ENCODE data around the gene FYB1.
"Not testable (repeated sequence)": the region's sequence is repeated elsewhere in the genome, so short reads cannot be mapped to it uniquely, and the experiment has no call there.

Gene FYB1

DNA sequence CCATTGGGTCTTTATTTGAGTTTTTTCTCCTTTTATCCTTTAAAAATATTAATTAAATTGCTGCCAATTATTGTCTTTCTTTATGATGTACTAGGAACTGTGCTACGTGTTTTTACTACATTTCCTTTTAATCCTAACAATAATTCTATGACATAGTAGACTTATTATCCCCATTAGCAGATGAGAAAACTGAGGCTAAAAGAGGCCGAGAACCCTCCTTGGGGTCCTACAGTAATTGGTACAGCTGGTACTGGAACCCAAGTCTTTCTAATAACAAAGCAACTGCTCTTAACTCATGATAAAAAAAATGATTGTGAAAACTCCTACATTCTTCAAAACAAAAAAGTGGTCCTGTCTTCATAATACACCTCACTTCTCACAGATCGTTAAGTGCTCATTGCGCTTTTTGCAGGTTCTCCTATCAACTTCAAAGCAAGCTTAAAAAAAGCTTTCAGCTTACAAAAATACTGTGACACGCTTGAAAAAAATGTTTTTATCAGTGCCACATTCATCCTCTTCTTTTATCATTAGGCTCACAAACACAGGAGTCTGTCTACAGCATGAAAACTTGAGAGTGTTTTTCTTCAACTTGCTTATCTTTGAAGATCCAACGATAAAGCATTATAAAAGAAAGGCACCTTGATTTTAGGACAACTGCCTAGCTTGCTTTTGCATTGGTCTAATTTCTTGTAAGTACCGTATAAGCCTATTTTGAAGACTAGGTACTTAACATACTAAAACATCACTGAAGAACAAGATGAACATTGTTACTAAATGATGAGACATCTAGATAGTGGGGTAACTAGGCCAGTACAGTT is 32.4 kb downstream of the FYB1 start:
- no peak for DNase-seq (ENCODE audit: low read depth in 2 of 2)

DNA sequence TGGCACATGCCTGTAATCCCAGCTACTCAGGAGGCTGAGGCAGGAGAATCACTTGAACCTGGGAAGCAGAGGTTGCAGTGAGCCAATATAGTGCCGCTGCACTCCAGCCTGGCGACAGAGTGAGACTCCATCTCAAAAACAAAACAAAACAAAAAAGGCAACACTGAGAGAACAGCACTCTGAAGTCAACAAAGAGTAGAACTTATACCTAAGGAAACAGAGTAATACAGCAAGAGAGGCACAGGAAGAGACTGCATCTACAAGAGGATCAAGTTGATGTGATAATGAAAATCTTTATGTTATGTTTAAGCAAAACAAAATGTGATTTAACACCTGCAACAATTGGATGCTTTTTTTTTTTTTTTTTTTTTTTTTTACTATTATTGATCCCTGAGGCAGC is 33.1 kb downstream of the FYB1 start:
- no peak for DNase-seq (ENCODE audit: low read depth in 2 of 2)

DNA sequence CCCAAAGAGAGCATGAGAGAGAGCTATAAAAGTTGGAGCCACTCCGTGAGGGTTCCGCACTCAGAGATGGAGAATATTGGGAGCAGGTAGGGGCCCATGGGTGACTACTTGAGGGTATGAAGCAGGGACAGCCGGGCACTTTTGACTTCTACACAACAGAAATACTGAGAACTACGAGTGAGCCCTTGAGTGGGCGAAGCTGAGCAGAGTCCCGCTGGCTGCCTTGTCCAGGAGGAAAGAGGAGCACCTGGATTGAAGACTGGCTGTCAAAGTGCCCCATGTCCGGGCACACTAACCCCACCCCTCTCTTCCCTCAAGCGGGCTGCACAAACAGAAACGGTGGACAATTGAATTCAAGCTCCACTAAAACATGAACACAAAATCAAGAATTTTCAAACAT is 33.6 kb downstream of the FYB1 start:
- DNase-seq (ENCODE audit: low read depth in 2 of 2): no peak

DNA sequence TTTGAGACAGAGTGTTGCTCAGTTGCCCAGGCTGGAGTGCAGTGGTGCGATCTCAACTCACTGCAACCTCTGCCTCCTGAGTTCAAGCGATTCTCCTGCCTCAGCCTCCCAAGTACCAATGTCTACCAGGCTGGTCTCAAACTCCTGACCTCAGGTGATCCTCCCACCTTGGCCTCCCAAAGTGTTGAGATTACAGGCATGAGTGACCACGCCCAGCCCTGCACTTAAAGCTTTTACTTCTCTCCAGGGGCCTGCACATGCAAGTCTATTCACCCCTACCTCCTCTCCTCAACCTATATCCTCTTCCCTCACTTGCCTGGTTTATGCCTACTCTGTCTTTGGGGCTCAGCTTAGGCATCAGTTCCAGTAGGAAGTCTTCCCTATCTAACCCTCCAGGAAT is 39.8 kb downstream of the FYB1 start:
- not testable (repeated sequence) for DNase-seq (ENCODE audit: low read depth in 2 of 2)

DNA sequence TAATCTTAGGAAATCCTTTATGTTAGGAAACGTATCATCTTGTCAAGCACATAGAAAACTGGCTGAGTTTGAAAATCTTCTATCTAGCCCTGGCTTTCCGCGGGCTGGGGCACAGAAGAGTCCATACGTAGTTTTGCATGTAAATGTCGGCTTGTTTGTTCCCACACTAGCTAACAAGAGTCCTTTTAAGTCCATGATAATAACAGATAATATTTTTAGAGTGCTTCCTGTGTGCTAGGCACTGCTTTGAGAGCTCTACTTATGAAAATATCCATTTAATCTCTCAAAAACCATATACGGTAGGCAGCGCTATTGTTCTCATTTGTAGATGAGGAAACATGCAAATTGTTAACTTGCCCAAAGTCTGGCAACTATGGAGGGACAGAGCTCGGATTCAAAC is 40.5 kb downstream of the FYB1 start:
- no peak for DNase-seq (ENCODE audit: low read depth in 2 of 2)

DNA sequence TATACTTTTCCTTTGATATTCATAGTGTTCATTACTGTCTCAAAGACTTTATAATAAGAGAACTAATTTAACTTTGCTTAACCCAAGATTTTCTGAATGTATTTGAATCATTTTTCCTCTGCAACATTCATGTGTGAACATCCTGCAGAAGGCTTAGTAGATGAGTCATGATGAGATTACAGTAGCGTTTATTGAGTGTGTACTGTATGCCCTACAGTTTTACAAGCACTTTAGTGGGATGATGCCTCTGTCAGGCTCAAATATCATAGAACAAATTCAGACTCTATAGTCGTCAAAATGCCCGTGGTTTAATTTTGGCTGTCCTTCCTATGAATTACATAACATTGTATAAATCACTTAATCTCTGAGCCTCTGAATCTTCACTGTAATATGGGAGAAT is 41.2 kb downstream of the FYB1 start:
- no peak for DNase-seq (ENCODE audit: low read depth in 2 of 2)

DNA sequence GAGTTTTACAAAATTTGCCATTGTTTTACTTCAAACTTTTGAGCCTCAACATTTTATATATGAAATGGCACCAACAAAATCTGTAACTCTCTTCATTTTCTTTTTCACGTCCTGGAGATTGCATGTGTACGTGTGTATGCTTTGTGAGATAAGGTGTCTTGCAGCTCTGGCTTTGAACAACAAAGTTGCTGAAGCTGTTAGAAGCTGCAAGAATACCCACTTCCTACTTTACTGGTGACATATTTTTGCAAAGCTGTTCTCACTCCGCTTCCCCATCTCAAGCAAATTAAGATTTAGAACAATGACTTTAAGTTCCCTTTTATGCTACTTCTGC is 41.8 kb downstream of the FYB1 start:
- no peak for DNase-seq (ENCODE audit: low read depth in 2 of 2)

DNA sequence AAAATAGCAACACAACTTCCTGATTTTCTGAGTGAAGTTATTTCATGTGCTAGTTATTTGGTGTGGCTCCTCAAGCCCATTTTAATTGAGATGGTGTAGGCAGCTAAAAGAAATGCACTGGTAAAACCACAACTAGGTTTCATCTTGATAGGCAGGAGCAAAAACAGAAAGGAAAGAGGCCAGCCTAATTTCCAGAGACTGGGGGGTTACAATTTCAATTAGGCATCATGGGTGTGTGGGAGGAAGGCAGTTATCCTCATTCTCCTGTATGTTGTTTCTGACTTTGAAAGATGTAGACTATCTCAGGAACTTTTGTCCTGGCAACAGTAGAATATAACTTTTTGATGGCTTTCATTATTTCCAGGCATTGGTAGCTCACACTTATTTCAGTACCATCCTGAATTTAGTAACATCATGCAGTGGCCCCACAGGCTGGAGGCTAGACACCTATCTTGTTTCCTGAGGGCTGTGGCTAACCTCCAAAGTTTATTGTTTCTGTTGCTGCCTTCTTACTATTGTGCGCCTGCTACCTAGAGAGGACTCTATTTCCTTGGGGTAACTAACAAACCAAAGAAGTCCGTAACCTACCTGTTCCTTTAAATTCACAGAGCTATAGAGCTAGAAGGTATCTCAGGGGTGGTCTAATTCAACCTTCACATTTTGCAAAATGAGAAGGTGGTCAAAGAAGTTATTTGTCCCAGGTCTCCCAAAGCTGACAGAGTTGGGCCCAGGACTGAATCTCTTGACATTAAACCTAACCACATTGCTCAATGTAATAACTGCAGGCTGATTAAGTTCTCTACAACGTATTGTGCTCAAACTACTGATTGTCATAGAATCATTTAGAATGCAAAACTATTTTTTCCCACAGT is 42.4 kb downstream of the FYB1 start:
- no peak for DNase-seq (ENCODE audit: low read depth in 2 of 2)

DNA sequence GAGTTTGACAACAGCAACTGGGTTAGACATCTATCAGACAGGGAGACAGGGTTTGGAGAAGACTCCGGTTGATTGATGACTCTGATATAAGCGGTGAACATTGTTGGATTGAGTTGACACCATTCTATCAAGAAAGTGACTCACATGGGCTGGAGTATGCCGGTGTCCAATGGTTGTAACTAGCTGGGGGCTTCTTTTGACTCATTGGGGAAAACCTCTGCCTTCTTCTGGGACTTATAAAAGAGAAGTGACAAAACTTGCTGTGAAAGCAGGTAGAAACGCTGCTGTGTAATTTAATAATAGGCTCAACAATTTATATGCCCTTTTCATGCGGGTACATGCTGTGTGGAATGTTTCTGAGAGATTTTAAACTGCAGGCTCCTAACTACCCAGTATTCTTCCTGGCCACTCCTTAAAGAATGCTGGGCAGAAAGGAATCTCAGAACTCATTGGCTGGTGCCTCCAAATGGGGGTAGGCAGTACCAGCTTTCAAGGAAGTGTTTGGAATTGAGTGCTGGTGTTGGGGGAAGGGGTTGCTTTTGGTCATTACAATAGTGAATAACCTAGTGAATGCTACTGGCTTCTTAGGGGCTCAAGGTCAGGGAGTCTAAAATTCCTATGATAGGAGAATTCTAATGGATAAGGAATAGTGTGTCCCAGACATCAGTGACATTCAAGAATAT is 43.9 kb downstream of the FYB1 start:
- DNase-seq (ENCODE audit: low read depth in 2 of 2): no peak

DNA sequence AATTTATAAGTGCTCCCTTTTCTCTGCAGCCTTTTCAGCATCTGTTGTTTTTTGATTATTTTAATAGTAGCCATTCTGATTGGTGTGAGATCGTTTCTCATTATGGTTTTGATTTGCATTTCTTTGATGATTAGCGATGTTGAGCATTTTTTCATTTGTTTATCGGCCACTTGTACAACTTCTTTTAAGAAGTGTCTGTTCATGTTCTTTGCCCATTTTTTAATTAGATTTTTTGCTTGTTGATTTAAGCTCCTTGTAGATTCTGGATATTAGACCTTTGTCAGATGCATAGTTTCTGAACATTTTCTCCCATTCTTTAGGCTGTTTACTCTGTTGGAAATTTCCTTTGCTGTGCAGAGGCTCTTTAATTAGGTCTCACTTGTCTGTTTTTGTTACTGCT is 46.3 kb downstream of the FYB1 start:
- no peak for DNase-seq (ENCODE audit: low read depth in 2 of 2)

DNA sequence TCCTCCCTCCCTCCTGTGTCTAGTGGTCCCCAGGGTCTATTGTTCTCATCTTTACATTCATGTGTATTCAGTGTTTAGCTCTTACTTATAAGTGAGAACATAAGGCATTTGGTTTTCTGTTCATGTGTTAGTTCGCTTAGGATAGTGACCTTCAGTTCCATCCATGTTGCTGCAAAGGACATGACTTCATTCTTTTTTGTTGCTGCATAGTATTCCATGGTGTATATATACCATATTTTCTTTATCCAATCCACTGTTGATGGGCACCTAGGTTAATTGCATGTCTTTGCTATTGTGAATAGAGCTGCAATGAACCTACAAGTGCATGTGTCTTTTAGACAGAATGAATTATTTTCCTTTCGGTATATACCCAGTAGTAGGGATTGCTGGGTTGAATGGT is 46.8 kb downstream of the FYB1 start:
- no peak for DNase-seq (ENCODE audit: low read depth in 2 of 2)

DNA sequence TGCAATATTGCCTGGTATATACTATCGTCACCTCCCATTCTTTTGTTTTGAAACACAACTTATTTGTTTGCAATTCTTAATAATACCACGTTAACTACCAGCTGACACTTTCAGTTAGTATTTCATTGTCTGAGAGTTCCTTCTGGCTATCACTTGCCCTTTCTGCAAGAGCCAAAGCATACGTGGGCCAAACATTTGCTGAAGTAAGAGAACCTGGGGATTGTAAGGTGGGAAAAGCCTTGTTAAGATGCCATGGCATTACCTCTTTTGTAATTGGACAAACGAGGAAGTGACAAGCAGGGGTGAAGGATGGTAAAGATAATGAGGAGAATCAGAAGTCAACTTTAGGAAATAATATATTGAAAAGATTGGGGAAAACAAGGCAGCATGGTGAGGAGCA is 47.7 kb downstream of the FYB1 start:
- DNase-seq (ENCODE audit: low read depth in 2 of 2): no peak

DNA sequence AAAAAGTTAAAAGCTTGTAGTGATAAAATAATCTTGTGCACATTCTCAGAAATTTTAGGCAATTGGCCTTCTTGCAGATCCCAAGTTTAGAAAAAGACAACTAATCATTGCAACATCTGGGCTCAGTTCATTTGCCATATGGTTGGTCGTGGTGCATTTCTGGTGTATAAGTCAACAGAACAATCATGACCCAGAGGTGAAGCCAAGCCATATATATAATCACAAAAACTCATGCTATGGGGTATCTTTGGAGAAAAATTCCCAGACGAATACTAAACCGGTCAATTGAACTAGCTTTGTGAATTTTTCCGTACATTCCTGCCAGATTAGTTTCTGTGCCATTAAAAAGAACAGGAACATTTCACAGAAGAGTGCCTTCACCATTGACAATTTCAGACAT is 50.3 kb downstream of the FYB1 start:
- no peak for DNase-seq (ENCODE audit: low read depth in 2 of 2)

DNA sequence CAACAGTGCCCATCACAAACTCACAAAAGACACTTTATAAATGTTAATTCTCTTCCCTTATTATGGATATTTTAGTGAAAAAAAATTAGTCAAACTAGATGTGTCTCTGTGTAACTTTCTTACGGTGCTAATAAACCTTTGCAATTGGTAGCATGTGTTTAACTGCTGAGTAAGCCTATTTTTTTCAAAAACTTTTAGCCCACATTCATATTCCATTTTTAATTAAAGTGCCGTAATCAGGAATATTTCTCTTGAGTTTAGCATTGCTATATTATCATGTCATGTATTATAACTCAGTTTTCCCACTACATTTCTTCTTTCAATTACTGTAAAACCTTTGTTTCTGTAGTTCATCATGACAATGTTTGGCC is 51.4 kb downstream of the FYB1 start:
- no peak for DNase-seq (ENCODE audit: low read depth in 2 of 2)

DNA sequence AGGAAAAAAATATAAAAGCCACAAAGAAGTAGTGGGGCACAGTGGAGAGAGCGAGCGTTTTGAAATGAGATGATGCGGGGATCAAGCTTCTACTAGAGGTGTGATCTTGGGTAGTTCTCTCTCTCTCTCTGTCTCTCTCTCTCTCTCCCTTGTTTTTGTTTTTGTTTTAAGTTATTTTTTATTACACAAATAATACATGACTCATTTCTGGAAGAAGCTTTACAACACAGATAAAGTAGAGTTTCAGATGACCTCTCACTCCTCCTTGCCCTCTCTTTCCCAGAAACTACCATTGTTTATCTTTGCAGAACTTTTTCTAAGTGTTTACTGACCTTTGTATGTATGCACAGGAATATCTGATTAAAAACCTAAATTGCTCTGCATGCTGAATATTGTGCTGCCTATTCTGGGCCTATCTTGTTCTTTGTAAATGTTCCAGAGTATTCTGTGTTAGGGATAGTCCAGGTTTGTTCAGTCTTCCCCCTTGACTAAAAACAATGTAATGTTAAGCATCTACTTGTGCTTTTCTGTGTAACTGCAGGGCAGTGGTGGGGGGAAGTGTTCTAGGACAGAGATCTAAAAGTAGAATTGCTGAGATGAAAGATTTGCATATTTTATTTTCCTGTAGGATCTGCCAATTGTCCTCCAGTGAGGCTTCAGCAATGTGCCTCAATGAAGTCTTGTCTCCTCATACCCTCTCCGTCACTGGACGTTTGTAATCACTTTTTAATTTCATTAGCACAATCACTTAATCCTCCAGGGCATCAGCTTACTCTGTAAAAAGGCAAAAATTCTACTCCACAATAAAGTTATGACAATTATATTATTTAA is 52.0 kb downstream of the FYB1 start:
- no peak for DNase-seq (ENCODE audit: low read depth in 2 of 2)

DNA sequence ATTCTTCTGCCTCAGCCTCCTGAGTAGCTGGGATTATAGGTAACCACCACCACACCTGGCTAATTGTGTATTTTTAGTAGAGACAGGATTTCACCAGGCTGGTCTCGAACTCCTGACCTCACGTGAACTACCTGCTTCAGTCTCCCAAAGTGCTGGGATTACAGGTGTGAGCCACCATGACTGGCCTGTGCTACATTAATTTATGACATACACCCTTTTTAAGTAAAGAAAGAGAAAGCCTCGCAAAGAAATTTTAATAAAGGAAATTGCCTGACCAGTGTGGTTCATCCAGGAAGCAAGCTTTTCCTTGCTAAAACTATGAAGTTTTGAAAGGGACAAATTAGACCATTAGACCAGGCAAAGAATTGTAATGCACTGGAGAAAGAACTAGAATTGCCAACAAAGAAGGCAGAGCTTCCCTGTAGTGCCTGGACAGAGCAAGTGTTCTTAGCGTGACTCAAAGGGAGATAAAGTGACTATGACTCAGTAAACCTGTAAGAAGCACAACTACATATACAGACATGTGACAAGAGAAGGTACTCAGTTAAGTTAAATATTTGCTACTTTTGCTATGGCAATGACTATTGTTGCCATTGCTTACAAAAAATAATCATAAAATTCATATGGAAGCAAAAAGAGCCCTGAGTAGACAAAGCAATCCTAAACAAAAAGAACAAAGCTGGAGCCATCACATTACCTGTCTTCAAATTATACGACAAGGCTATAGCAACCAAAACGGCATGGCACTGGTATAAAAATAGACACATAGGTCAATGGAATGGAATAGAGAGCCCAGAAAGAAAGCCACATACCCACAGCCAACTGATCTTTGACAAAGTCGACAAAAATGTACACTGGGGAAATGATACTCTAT is 54.6 kb downstream of the FYB1 start:
- DNase-seq (ENCODE audit: low read depth in 2 of 2): no peak

DNA sequence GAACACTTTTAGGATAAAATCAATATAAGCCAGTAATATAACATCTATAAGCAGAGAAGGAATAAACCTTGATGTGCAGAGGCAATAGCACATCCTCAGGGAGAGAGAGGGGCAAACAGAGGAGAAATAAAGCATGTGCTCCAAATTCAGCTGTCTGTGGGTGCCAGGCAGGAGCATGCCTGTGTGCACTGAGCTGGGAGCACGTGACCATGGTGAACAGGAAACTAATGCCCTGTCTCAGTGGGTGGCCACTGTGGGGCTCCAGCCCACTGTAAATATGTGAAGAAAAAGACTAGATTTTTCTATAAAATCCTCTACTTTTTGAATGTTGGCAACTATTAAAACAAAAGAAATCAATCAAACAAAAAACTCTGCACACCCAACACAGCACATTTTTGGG is 55.3 kb downstream of the FYB1 start:
- DNase-seq (ENCODE audit: low read depth in 2 of 2): no peak

DNA sequence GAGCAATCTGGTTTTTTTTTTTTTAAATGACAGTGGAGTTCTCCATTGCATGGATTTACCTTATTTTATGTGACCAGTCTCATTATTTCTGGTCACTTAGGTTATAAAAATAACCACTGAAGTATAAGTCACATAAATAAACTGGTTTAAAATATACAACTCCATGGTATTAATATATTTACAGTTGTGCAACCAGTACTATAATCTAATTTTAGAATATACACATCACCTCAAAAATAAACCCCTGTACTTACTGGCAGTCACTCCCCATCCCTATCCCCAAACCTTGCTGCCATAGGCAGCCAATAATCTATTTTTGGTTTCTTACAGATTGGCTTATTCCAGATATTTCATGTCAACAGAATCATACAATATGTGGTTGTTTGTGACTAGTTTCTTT is 57.8 kb downstream of the FYB1 start:
- DNase-seq (ENCODE audit: low read depth in 2 of 2): no peak

DNA sequence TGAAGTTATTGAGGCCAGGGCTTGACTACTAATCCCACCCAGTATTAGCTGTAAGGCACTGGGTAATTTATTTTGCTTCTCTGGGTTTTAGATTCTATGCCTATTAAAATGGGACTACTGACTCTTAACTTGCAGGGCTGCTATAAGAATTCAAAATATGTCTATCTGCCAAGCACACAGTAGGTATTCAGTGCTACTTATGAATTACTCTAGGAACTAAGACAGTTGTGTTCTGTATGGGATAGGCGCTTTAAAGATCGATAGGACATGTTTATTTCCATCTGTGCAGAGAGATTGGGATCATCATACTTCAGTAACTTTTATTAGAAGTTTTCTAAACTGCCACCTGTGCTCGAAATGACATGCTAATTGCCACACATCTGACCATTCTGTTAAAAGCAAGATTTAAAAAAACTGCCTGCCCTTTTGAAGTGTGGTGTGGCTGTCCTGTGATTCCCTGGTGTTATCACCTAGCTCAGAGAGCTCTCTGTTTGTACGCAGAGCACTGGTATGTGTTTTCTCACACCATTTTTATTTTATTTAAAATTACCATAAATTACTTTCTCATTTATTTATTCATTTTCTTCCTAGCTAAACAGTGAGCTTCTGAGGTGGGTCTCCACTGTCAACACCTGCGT is 58.7 kb downstream of the FYB1 start:
- DNase-seq (ENCODE audit: low read depth in 2 of 2): no peak

DNA sequence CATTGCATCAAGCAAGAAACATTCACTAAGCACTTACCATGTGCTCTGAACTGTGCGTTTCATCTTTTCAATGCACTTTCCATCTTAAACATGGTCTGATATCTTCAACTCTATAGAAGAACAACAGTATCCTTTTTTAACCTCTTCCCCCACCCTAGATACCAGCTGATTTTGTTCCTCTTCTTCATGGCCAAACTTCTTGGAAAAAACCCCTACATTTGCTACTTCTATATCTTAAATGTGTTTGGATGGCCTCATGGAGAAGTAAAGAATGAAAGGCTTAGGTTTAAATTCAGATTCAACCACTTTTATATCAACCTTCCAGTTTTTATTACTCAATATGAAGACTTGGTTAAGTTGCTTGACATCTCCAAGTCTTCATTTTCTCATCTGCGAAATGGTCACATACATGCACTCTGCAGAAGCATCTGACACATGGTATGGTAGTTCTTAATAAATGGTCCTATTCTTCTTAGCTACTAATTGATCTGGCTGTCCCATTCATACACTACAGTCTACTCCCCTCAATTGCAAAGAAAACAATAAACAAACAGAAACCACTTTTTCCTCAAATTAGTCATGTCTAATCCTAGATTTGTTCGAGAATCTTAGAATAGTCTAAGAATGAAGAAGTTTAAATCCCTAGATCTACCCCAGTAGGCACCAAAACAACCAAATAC is 59.4 kb downstream of the FYB1 start:
- DNase-seq (ENCODE audit: low read depth in 2 of 2): no peak
